ENCODE results near the gene KCNQ1. TPM values are rescaled to one million over a fixed set of nuclear protein-coding genes. Genes with fewer than 3 reads are reported as not detected.

The KCNQ1 gene
- total RNA-seq, 1 experiment from 2014 or later, result 2.3 TPM

GRCh38 chr11:2488004-2488403 is 43.2 kb downstream of the KCNQ1 start:
- no peak overlapping the region for H2BK20ac ChIP-seq (ENCODE audit: low read depth, low read length, poor library complexity, severe bottlenecking)
- peaks cover 97% of the 10 kb centered on the region for H3K27me3 Mint-ChIP-seq (ENCODE audit: low read depth)

More at GRCh38 chr11:2488004-2488403, 43.2 kb downstream of the KCNQ1 start:
- no peak overlapping the region for H3K56ac ChIP-seq (ENCODE audit: insufficient read length, low read depth, low read length)
- H3K4me2 ChIP-seq (ENCODE audit: insufficient read depth, insufficient read length, low read length), result no peak overlapping the region
- no peak overlapping the region for H4K91ac ChIP-seq (ENCODE audit: insufficient read length, low read depth, low read length)
- Mint-ChIP-seq H3K36me3 (ENCODE audit: insufficient read depth in 1 of 3, low read depth in 3 of 3) (peaks cover 0 to 2% (median 0%) of the 10 kb centered on the region in 3 experiments; a peak in 2 of 7 replicates), H3K27ac (no peak overlapping the region), H3K4me3 (no peak overlapping the region), H3K9me3 (peaks cover 22 to 27% of the 10 kb centered on the region in 2 experiments), H3K4me1 (no peaks in the 10 kb centered on the region)
- H2BK15ac ChIP-seq (ENCODE audit: low read depth, low read length), result no peak overlapping the region
- no peak for DNase-seq
- no peak for TF ChIP-seq CTCF (conservative IDR thresholded peaks at IDR 0.05)
- no peak overlapping the region for H3K27ac ChIP-seq (ENCODE audit: insufficient read length, low read depth, low read length)
- H3K18ac ChIP-seq (ENCODE audit: insufficient read length, low read depth, low read length), result no peak overlapping the region
- H2AFZ ChIP-seq (ENCODE audit: low read length), result no peak overlapping the region
- no peak overlapping the region for H3K14ac ChIP-seq (ENCODE audit: insufficient read depth, low read length)
- H4K8ac ChIP-seq (replicated peaks; ENCODE audit: insufficient read length, low read depth, low read length), result no peak overlapping the region
- H3K79me1 ChIP-seq (ENCODE audit: insufficient read depth, low read depth, low read length, poor library complexity, severe bottlenecking), result no peaks in the 10 kb centered on the region
- no peaks in the 10 kb centered on the region for H3K9me3 ChIP-seq (ENCODE audit: control insufficient read depth, low read depth, low read length)
- H3K4ac ChIP-seq (ENCODE audit: low read depth, low read length), result no peak overlapping the region
- H3K4me1 ChIP-seq (ENCODE audit: insufficient read depth, low read length), result no peaks in the 10 kb centered on the region
- H3K23ac ChIP-seq (ENCODE audit: insufficient read length, low read depth, low read length), result no peak overlapping the region
- H4K20me1 ChIP-seq (ENCODE audit: control insufficient read depth, insufficient read depth, insufficient read length), result no peaks in the 10 kb centered on the region
- H3T11ph ChIP-seq (ENCODE audit: low read length), result no peak overlapping the region
- H3K79me2 ChIP-seq (ENCODE audit: insufficient read depth, low read length), result no peaks in the 10 kb centered on the region
- no peak overlapping the region for H2AK5ac ChIP-seq (ENCODE audit: insufficient read length, low read length)
- H2BK120ac ChIP-seq (ENCODE audit: low read depth, low read length, poor library complexity, severe bottlenecking), result no peak overlapping the region
- no peaks in the 10 kb centered on the region for H3K23me2 ChIP-seq (ENCODE audit: insufficient read length, low read depth, low read length, poor library complexity, severe bottlenecking)
- peaks cover 9% of the 10 kb centered on the region; the same call in 1 of the 2 replicates for H3K27me3 ChIP-seq (ENCODE audit: insufficient read depth, low read length)
- H3K9ac ChIP-seq (ENCODE audit: extremely low read depth, insufficient read length, low read length), result no peak overlapping the region
- H4K5ac ChIP-seq (ENCODE audit: insufficient read length, low read depth, low read length), result no peak overlapping the region
- H2BK5ac ChIP-seq (ENCODE audit: insufficient read length, low read length), result no peak overlapping the region
- H2BK12ac ChIP-seq (ENCODE audit: insufficient read length, low read depth, low read length), result no peak overlapping the region

All from H9 (cell line).